ENCODE data around the gene MASP1.
"Not testable (repeated sequence)": the region's sequence is repeated elsewhere in the genome, so short reads cannot be mapped to it uniquely, and the experiment has no call there.

The MASP1 gene

DNA sequence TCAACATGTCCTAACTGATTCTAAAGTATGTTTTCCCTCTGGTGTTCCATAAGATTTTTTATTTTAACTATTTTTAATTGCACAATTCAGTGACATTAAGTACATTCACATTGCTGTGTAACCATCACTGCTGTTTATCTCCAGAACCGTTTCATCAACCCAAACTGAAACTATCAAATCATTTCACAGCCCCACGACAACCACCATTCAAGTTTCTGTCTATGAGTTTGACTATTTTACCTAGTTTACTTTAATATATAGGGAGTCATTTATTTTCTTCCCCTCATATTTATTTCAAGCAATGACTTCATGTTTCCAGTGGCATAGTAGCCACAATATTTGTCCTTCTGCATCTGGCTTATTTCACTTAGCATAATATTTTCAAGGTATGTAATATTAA is 85.9 kb downstream of the MASP1 start:
- H3K4me1 ChIP-seq (ENCODE audit: insufficient read depth, low read length, severe bottlenecking): no peaks in the 10 kb centered on the region
- no peak for TF ChIP-seq EZH2 (IDR thresholded peaks at IDR 0.05; ENCODE audit: borderline replicate concordance, low read length)
- TF ChIP-seq, protein P1, sequence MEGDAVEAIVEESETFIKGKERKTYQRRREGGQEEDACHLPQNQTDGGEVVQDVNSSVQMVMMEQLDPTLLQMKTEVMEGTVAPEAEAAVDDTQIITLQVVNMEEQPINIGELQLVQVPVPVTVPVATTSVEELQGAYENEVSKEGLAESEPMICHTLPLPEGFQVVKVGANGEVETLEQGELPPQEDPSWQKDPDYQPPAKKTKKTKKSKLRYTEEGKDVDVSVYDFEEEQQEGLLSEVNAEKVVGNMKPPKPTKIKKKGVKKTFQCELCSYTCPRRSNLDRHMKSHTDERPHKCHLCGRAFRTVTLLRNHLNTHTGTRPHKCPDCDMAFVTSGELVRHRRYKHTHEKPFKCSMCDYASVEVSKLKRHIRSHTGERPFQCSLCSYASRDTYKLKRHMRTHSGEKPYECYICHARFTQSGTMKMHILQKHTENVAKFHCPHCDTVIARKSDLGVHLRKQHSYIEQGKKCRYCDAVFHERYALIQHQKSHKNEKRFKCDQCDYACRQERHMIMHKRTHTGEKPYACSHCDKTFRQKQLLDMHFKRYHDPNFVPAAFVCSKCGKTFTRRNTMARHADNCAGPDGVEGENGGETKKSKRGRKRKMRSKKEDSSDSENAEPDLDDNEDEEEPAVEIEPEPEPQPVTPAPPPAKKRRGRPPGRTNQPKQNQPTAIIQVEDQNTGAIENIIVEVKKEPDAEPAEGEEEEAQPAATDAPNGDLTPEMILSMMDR (IDR thresholded peaks at IDR 0.05; ENCODE audit: low read length): no peak
- H3K9me3 ChIP-seq (ENCODE audit: low read length): no peaks in the 10 kb centered on the region
- H4K20me1 ChIP-seq (ENCODE audit: insufficient read depth, low read length): no peaks in the 10 kb centered on the region
- no peak overlapping the region for H3K4me3 ChIP-seq (ENCODE audit: low read depth, low read length, poor library complexity, severe bottlenecking)
- H3K36me3 ChIP-seq (ENCODE audit: insufficient read depth, low read length): no peaks in the 10 kb centered on the region
- no peak overlapping the region for H2AFZ ChIP-seq (ENCODE audit: low read length)
- no peak overlapping the region for H3K27ac ChIP-seq (ENCODE audit: low read depth, low read length, poor library complexity, severe bottlenecking)
- no peaks in the 10 kb centered on the region for H3K9me2 ChIP-seq (ENCODE audit: low read depth, low read length)
- H3K4me2 ChIP-seq (ENCODE audit: low read length): no peak overlapping the region
- no peaks in the 10 kb centered on the region for H3K79me2 ChIP-seq (ENCODE audit: insufficient read depth, low read length)
- peaks cover 17% of the 10 kb centered on the region; the same call in 1 of the 2 replicates for H3K27me3 ChIP-seq (ENCODE audit: insufficient read depth, low read length)
- H3K9ac ChIP-seq (ENCODE audit: low read length): no peak overlapping the region
- H3F3A ChIP-seq (ENCODE audit: insufficient read depth, low read length): no peaks in the 10 kb centered on the region

DNA sequence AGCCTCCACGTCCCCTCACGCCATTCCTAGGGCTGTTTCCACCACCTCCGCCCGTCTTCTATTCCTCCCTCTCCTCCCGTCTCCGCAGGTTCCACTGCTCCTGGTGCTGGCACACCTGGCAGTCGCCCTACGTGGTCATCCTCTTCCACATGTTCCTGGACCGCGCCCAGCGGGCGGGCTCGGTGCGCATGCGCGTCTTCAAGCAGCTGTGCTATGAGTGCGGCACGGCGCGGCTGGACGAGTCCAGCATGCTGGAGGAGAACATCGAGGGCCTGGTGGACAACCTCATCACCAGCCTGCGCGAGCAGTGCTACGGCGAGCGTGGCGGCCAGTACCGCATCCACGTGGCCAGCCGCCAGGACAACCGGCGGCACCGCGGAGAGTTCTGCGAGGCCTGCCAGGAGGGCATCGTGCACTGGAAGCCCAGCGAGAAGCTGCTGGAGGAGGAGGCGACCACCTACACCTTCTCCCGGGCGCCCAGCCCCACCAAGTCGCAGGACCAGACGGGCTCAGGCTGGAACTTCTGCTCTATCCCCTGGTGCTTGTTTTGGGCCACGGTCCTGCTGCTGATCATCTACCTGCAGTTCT is 92.0 kb downstream of the MASP1 start:
- not testable (repeated sequence) for H3F3A ChIP-seq (ENCODE audit: insufficient read depth, low read length); H3K27ac ChIP-seq (ENCODE audit: low read depth, low read length, poor library complexity, severe bottlenecking); H3K4me2 ChIP-seq (ENCODE audit: low read length); H3K27me3 ChIP-seq (ENCODE audit: insufficient read depth, low read length); H3K4me1 ChIP-seq (ENCODE audit: insufficient read depth, low read length, severe bottlenecking); H3K79me2 ChIP-seq (ENCODE audit: insufficient read depth, low read length); H3K9ac ChIP-seq (ENCODE audit: low read length); H3K4me3 ChIP-seq (ENCODE audit: low read depth, low read length, poor library complexity, severe bottlenecking); H3K9me2 ChIP-seq (ENCODE audit: low read depth, low read length); H4K20me1 ChIP-seq (ENCODE audit: insufficient read depth, low read length); H3K9me3 ChIP-seq (ENCODE audit: low read length); H2AFZ ChIP-seq (ENCODE audit: low read length); H3K36me3 ChIP-seq (ENCODE audit: insufficient read depth, low read length)

DNA sequence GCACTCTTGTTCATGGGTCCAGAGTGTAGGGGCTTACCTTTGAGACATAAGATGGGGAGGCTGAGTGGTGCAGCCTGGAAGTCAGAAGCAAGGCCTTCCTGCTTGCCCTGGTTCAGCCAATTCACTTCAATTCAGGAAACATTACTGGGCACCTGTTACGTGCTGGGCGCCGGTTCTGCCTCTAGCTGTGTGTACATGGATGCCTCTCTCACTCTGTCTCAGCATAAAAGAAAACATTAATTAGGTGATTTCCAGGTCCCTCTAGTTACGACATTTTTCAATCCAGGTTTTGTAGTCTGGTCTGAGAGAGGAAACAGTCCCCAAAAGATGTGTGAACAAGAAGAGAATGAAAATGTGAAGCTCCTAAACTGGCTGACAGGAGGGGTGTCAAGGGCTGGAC is 93.0 kb downstream of the MASP1 start:
- Histone ChIP-seq H3K4me3 (ENCODE audit: low read depth, low read length, poor library complexity, severe bottlenecking) (no peak overlapping the region), H2AFZ (ENCODE audit: low read length) (no peak overlapping the region), H4K20me1 (ENCODE audit: insufficient read depth, low read length) (no peaks in the 10 kb centered on the region), H3K9me2 (ENCODE audit: low read depth, low read length) (no peaks in the 10 kb centered on the region), H3K9ac (ENCODE audit: low read length) (no peak overlapping the region), H3K79me2 (ENCODE audit: insufficient read depth, low read length) (no peaks in the 10 kb centered on the region), H3K27me3 (ENCODE audit: insufficient read depth, low read length) (peaks cover 4% of the 10 kb centered on the region; the same call in 1 of the 2 replicates), H3K4me2 (ENCODE audit: low read length) (no peak overlapping the region), H3K9me3 (ENCODE audit: low read length) (no peaks in the 10 kb centered on the region), H3F3A (ENCODE audit: insufficient read depth, low read length) (no peaks in the 10 kb centered on the region), H3K4me1 (ENCODE audit: insufficient read depth, low read length, severe bottlenecking) (no peaks in the 10 kb centered on the region), H3K27ac (ENCODE audit: low read depth, low read length, poor library complexity, severe bottlenecking) (no peak overlapping the region), H3K36me3 (ENCODE audit: insufficient read depth, low read length) (no peaks in the 10 kb centered on the region)
- TF ChIP-seq, protein P1 (IDR thresholded peaks at IDR 0.05; ENCODE audit: low read length): no peak
- no peak for TF ChIP-seq EZH2 (IDR thresholded peaks at IDR 0.05; ENCODE audit: borderline replicate concordance, low read length)

DNA sequence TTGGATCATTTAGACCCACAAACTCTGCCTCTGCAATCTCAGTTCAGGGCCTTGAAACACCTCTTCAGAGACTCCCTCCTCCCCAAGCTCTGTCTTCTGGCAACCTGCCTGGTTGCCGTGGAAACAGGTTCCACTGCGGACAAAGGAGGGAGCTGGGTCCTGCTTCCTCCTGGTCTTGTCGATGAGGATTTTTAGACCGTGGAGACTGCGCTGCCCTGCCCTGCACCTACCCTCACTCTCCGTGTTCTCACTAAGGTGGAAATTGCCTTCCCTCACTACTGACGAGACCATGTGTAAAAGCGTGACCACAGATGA is 94.2 kb downstream of the MASP1 start, which contains the start of gene RTP1:
TSS of gene RTP1 (plus strand) at position 152 of the 315 bp plus-strand sequence. CDS start at position 182, 30 bp downstream.
- Histone ChIP-seq H3K4me2 (ENCODE audit: low read length) (no peak within 1 kb of the TSS), H3K9me2 (ENCODE audit: low read depth, low read length) (no peaks in the 10 kb centered on the region), H3K27me3 (ENCODE audit: insufficient read depth, low read length) (peaks cover 5% of the 10 kb centered on the region), H3K36me3 (ENCODE audit: insufficient read depth, low read length) (no peaks in the 10 kb centered on the region), H3K4me3 (ENCODE audit: low read depth, low read length, poor library complexity, severe bottlenecking) (no peak within 1 kb of the TSS), H3K9ac (ENCODE audit: low read length) (no peak within 1 kb of the TSS), H3K9me3 (ENCODE audit: low read length) (no peaks in the 10 kb centered on the region), H3K4me1 (ENCODE audit: insufficient read depth, low read length, severe bottlenecking) (no peaks in the 10 kb centered on the region), H3K27ac (ENCODE audit: low read depth, low read length, poor library complexity, severe bottlenecking) (no peak within 1 kb of the TSS), H3F3A (ENCODE audit: insufficient read depth, low read length) (no peaks in the 10 kb centered on the region), H4K20me1 (ENCODE audit: insufficient read depth, low read length) (no peaks in the 10 kb centered on the region), H3K79me2 (ENCODE audit: insufficient read depth, low read length) (no peaks in the 10 kb centered on the region), H2AFZ (ENCODE audit: low read length) (no peak within 1 kb of the TSS)
- TF ChIP-seq, protein P1 (IDR thresholded peaks at IDR 0.05; ENCODE audit: low read length): no peak
- TF ChIP-seq EZH2 (IDR thresholded peaks at IDR 0.05; ENCODE audit: borderline replicate concordance, low read length): no peak
